ENCODE data around the gene ARL16.

The ARL16 gene

DNA sequence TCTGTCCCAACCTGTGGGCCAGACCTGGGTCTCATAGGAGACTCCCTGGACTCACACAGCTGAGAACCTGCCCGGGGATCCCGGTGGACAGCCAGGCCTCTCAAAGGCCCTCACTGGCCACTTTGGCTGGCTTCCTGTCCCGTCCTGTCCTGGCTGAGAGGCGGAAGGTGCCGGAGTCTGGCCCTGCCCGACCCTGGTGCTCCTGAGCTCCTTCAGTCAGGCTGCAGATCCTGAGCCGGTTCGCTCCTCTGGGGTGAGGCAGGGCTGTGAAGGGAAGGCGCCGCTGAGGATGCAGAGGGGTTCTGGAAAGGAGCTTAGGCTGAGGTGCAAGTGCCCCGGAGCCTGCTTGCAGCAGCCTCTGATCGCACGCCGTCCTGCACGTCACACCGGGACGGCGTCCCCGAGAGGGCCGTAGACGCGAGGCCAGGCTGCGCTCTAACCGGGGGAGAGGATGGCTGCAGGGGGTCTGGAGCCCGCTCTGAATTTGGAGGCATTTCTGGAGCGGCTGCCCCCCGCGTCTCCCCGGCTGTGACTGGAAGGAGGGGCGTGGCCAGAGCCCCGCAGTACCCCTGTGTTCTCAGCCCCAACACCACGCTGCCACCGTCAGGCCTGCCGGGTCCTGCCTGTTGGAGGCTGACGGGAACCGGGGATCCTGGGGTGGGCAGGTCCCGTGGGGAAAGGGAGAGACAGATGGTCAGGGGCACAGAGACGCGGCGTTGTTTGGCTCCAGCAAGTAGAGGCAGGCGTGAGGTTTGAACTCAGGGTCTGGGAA, 4.4 kb upstream of the ARL16 start:
- TF ChIP-seq POLR2AphosphoS5 (IDR thresholded peaks at IDR 0.05; ENCODE audit: low read depth, low read length) (no peak), TAF1 (IDR thresholded peaks at IDR 0.05; ENCODE audit: borderline replicate concordance, insufficient read depth, low read length) (no peak), SIN3A (IDR thresholded peaks at IDR 0.05; ENCODE audit: borderline replicate concordance, insufficient read depth, low read length) (no peak)

DNA sequence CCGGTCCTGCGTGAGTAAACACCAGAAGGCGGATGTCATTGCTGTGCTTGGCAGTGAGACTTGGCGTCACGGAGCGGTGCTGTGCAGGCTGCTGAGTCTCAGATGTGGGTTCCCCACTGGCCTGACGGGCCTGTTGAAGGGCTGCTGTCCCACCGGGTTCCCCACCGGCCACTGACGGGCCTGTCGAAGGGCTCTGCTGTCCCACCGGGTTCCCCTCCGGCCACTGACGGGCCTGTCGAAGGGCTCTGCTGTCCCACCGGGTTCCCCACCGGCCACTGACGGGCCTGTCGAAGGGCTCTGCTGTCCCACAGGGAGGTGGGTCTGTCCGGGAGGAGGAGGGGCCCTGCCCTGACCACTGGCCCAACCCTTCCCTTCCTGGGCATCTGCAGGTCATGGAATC, 3.0 kb upstream of the ARL16 start:
- TF ChIP-seq, protein P1, sequence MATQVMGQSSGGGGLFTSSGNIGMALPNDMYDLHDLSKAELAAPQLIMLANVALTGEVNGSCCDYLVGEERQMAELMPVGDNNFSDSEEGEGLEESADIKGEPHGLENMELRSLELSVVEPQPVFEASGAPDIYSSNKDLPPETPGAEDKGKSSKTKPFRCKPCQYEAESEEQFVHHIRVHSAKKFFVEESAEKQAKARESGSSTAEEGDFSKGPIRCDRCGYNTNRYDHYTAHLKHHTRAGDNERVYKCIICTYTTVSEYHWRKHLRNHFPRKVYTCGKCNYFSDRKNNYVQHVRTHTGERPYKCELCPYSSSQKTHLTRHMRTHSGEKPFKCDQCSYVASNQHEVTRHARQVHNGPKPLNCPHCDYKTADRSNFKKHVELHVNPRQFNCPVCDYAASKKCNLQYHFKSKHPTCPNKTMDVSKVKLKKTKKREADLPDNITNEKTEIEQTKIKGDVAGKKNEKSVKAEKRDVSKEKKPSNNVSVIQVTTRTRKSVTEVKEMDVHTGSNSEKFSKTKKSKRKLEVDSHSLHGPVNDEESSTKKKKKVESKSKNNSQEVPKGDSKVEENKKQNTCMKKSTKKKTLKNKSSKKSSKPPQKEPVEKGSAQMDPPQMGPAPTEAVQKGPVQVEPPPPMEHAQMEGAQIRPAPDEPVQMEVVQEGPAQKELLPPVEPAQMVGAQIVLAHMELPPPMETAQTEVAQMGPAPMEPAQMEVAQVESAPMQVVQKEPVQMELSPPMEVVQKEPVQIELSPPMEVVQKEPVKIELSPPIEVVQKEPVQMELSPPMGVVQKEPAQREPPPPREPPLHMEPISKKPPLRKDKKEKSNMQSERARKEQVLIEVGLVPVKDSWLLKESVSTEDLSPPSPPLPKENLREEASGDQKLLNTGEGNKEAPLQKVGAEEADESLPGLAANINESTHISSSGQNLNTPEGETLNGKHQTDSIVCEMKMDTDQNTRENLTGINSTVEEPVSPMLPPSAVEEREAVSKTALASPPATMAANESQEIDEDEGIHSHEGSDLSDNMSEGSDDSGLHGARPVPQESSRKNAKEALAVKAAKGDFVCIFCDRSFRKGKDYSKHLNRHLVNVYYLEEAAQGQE (IDR thresholded peaks at IDR 0.05; ENCODE audit: insufficient read depth in 1 of 2, low read depth in 2 of 2, low read length in 2 of 2), result no peak
- TF ChIP-seq FOXP2 (optimal IDR thresholded peaks at IDR 0.05; ENCODE audit: borderline replicate concordance, extremely low read depth, extremely low read length, insufficient read depth), result no peak
- TF ChIP-seq SIN3A (IDR thresholded peaks at IDR 0.05; ENCODE audit: borderline replicate concordance, insufficient read depth, low read length), result no peak
- TF ChIP-seq TAF1 (IDR thresholded peaks at IDR 0.05; ENCODE audit: borderline replicate concordance, insufficient read depth, low read length), result no peak
- no peak for TF ChIP-seq POLR2AphosphoS5 (IDR thresholded peaks at IDR 0.05; ENCODE audit: low read depth, low read length)

DNA sequence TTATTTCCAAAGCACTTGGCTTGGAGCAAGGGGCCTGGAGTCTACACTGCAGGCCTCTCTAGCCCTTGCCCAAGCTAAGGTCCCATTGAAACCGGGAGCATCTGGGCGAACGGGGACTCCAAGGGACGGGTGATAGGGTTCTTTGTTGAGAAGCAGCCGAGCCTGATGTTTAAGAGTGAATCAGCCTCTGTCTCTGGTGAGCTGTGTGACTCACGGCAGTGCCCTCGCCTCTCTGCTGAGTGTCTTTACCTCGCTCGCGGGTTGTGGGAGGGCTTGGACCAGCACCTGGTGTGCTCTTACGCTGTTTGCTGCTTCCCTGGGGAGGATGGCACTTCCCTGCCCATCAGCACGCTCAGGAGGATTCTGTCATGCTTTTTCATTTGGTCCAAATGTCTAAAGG, 1.5 kb upstream of the ARL16 start:
- TF ChIP-seq FOXP2 (optimal IDR thresholded peaks at IDR 0.05; ENCODE audit: borderline replicate concordance, extremely low read depth, extremely low read length, insufficient read depth) (no peak), SIN3A (IDR thresholded peaks at IDR 0.05; ENCODE audit: borderline replicate concordance, insufficient read depth, low read length) (no peak), TAF1 (IDR thresholded peaks at IDR 0.05; ENCODE audit: borderline replicate concordance, insufficient read depth, low read length) (no peak), POLR2AphosphoS5 (IDR thresholded peaks at IDR 0.05; ENCODE audit: low read depth, low read length) (no peak)
- TF ChIP-seq, protein P1 (IDR thresholded peaks at IDR 0.05; ENCODE audit: insufficient read depth in 1 of 2, low read depth in 2 of 2, low read length in 2 of 2), result no peak

DNA sequence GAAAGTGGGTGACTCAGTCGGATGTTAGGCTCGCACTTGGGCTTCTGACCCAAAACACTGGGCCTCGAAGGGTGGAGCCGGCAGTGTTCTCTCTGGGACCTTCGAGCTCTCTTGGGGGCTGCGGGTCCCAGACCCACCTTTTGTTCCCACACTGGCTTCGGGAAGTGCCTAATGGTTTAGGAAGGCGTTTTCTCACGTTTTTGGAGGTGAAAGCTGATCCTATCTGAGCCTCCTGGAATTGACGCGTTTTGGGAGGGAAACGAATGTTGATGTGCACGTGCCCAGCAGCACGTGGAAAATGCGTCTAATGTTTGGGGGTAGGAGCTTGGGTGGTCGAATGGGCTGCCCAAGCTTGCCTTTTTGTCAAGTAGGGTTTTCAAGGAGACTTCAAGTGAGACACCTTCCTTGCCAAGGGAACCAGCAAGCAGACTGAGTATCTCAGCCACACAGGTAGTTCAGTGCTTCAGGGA, 880 bp upstream of the ARL16 start:
- TF ChIP-seq, protein P1 (IDR thresholded peaks at IDR 0.05; ENCODE audit: insufficient read depth in 1 of 2, low read depth in 2 of 2, low read length in 2 of 2), result no peak
- TF ChIP-seq POLR2AphosphoS5 (IDR thresholded peaks at IDR 0.05; ENCODE audit: low read depth, low read length), result no peak
- no peak for TF ChIP-seq TAF1 (IDR thresholded peaks at IDR 0.05; ENCODE audit: borderline replicate concordance, insufficient read depth, low read length)

DNA sequence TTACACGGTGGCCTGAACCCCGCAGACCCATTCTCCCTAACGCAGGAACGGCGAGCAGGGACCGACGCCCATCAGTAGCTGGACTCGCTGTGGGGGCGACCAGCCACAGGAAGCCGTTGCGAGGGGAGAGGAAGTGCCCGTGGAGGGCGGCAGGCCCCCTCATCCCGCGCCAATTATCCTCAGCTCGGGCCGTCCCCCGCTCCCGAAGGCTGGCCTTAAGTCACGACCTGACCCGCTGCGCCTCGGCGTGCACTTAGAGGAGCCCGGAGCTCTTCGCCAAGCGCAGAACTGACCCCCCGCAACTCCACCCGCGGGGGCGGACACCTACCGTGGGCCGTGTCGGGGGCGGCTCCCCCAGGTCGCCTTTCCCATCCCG, 401 bp downstream of the ARL16 start:
- TF ChIP-seq POLR2AphosphoS5 (IDR thresholded peaks at IDR 0.05; ENCODE audit: low read depth, low read length), result peak; percentile 5; the same call in 1 of the 2 replicates
- TF ChIP-seq, protein P1 (IDR thresholded peaks at IDR 0.05; ENCODE audit: insufficient read depth in 1 of 2, low read depth in 2 of 2, low read length in 2 of 2), result no peak
- peak; percentile 3; the same call in 1 of the 2 replicates for TF ChIP-seq TAF1 (IDR thresholded peaks at IDR 0.05; ENCODE audit: borderline replicate concordance, insufficient read depth, low read length)
